Measurements from ENCODE around the gene DLL3. TPM values are rescaled to one million over a fixed set of nuclear protein-coding genes. Genes with fewer than 3 reads are reported as not detected.
A peak's percentile ranks its signal among the peaks of the same experiment; 100 is the strongest.
"Not testable (repeated sequence)": the region's sequence is repeated elsewhere in the genome, so short reads cannot be mapped to it uniquely, and the experiment has no call there.

Gene DLL3
- total RNA-seq: under 1 TPM; 0.22 to 0.36 TPM
- polyA plus RNA-seq: 1 to 10 TPM; 1.1 to 1.9 (median 1.8) TPM
- total RNA-seq: 0 to 2.6 (median 0.64) reads per million in 6 experiments

DNA sequence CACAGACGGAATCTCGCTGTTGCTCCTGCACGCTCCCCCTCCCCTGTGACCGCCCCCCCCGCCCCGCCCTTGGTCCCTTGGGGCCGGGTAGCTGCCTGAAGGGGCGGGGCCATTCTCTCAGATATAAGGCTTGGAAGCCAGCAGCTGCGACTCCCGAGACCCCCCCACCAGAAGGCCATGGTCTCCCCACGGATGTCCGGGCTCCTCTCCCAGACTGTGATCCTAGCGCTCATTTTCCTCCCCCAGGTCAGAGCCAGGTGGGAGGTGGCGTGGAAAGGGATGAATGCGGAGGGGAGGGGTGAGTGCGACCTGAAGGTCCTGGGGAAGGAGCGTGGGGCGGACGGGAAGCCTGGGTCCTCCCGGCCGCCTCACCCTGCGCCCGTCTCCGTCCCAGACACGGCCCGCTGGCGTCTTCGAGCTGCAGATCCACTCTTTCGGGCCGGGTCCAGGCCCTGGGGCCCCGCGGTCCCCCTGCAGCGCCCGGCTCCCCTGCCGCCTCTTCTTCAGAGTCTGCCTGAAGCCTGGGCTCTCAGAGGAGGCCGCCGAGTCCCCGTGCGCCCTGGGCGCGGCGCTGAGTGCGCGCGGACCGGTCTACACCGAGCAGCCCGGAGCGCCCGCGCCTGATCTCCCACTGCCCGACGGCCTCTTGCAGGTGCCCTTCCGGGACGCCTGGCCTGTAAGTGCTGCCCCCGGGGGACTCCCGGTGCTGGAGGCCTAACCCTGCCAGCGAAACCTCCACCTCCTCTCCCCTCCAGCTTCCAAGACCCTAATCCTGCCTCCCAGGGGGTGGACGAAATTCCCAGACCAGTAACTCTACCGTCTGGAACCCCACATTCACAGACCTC, at the start of gene DLL3:
TSS of gene DLL3 (plus strand) at position 150 of the 845 bp plus-strand sequence. CDS start at position 178, 28 bp downstream.
- H3K27ac Mint-ChIP-seq: peak within 1 kb of the TSS in 5 of 10 donors; percentile 1 to 46 (median 29)
- POLR2A ChIA-PET: interaction anchor here (1.7 kb wide), 1 partner anchor 63 kb away, joined by 10 read pairs; the partner anchor contains the start of gene RPS16
- H3K27me3 Mint-ChIP-seq: peaks cover 21 to 64% (median 38%) of the 10 kb centered on the region in 5 donors

DNA sequence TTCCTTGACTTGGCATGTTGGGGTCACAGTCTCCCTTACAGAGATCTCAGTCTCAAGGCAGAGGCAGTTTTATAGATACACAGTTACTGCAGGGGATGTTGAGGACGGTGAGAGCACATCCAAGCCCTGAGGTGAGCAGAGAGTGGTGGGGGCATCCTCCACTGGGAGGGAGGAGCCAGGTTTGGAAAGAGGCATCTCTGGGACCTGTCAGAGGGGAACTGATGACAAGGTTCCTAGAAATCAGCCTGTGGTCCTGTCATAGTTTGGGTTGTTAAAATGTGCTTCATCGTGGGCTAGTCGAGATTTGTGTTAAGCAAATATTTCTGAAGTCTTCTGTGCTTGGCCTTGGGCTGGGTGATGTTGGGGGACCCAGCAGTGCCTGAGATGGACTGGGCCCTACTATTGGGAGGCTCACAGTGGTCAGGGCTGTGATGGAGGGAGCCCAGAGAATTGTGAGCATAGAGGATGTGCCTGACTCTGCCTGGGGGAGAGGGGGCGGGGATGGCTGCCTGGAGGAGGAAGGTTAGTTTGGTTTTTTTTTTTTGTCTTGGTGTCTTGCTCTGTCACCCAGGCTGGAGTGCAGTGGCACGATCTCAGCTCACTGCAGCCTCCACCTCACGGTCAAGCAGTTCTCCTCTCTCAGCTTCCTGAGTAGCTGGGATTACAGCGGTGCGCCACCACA, 49.5 kb upstream of the DLL3 start:
- Mint-ChIP-seq H3K4me1 (peaks cover 50 to 87% (median 80%) of the 10 kb centered on the region in 4 donors), H3K36me3 (peaks cover 3 to 72% (median 11%) of the 10 kb centered on the region in 3 donors), H3K4me3 (peak overlapping the region; percentile 36 to 100 (median 98)), H3K27ac (peak overlapping the region; percentile 20 to 99 (median 83)), H3K9me3 (no peaks in the 10 kb centered on the region), H3K27me3 (no peaks in the 10 kb centered on the region)
- POLR2A ChIA-PET: interaction anchor here (1.0 to 1.6 kb wide), 2 partner anchors 13 to 84 kb away, joined by 3 to 5 read pairs; partner anchors contain the start of genes EID2B and RPS16
- DNase-seq (no peak), ATAC-seq (no peak)

More for the DNA sequence above, at the start of gene DLL3:
- ATAC-seq (peak; percentile 6 to 19), DNase-seq (peak in 1 of 10 donors; percentile 26)
- peaks cover 0 to 2% (median 0%) of the 10 kb centered on the region in 3 donors for H3K36me3 Mint-ChIP-seq
- peaks cover 23 to 39% (median 26%) of the 10 kb centered on the region in 4 donors for H3K4me1 Mint-ChIP-seq
- H3K4me3 Mint-ChIP-seq: peak within 1 kb of the TSS; percentile 57 to 89 (median 76)
- peaks cover 0 to 4% (median 0%) of the 10 kb centered on the region in 9 donors for H3K9me3 Mint-ChIP-seq

GRCh38 chr19:39451257-39451656, 47.5 kb upstream of the DLL3 start:
- Mint-ChIP-seq H3K36me3 (peaks cover 2 to 84% (median 7%) of the 10 kb centered on the region in 3 donors), H3K4me1 (peaks cover 44 to 77% (median 73%) of the 10 kb centered on the region in 4 donors), H3K27ac (peak overlapping the region in 5 of 10 donors; percentile 13 to 77 (median 61))
- ATAC-seq, DNase-seq, H3K4me3 Mint-ChIP-seq, H3K27me3 Mint-ChIP-seq, POLR2A ChIA-PET, H3K9me3 Mint-ChIP-seq: not testable (repeated sequence)

- no peaks in the 10 kb centered on the region for H3K27me3 Mint-ChIP-seq
- ATAC-seq: no peak
- peak overlapping the region in 1 of 10 donors; percentile 41 for H3K27ac Mint-ChIP-seq
- DNase-seq: no peak
- H3K9me3 Mint-ChIP-seq: no peaks in the 10 kb centered on the region
- H3K36me3 Mint-ChIP-seq: peaks cover 4 to 90% (median 14%) of the 10 kb centered on the region in 3 donors
- no peak overlapping the region for H3K4me3 Mint-ChIP-seq
- H3K4me1 Mint-ChIP-seq: peaks cover 0 to 20% (median 12%) of the 10 kb centered on the region in 4 donors
- POLR2A ChIA-PET: no interaction called here
Observed at GRCh38 chr19:39463403-39463802, 35.3 kb upstream of the DLL3 start.

GRCh38 chr19:39465956-39466747, 32.6 kb upstream of the DLL3 start:
- Mint-ChIP-seq H3K4me1 (peaks cover 0 to 9% (median 7%) of the 10 kb centered on the region in 4 donors), H3K27ac (peak overlapping the region in 1 of 10 donors; percentile 93), H3K4me3 (no peak overlapping the region), H3K9me3 (no peaks in the 10 kb centered on the region), H3K27me3 (no peaks in the 10 kb centered on the region), H3K36me3 (peaks cover 4 to 89% (median 13%) of the 10 kb centered on the region in 3 donors)
- ATAC-seq: no peak
- DNase-seq: no peak
- POLR2A ChIA-PET: no interaction called here

- Mint-ChIP-seq H3K4me3 (no peak overlapping the region), H3K27ac (peak overlapping the region in 1 of 10 donors; percentile 69), H3K36me3 (peaks cover 11 to 89% (median 22%) of the 10 kb centered on the region in 3 donors), H3K9me3 (no peaks in the 10 kb centered on the region), H3K4me1 (peaks cover 0 to 15% (median 4%) of the 10 kb centered on the region in 4 donors), H3K27me3 (no peaks in the 10 kb centered on the region)
- no peak for DNase-seq
- POLR2A ChIA-PET: no interaction called here
- no peak for ATAC-seq
Observed at GRCh38 chr19:39467941-39468340, 30.8 kb upstream of the DLL3 start.

- ATAC-seq (no peak), DNase-seq (no peak)
- Mint-ChIP-seq H3K4me3 (no peak overlapping the region), H3K36me3 (peaks cover 11 to 83% (median 22%) of the 10 kb centered on the region in 3 donors), H3K27ac (peak overlapping the region in 2 of 10 donors; percentile 18 to 74), H3K27me3 (no peaks in the 10 kb centered on the region), H3K9me3 (no peaks in the 10 kb centered on the region), H3K4me1 (peaks cover 0 to 16% (median 6%) of the 10 kb centered on the region in 4 donors)
- POLR2A ChIA-PET: interaction anchor here (1.0 to 1.5 kb wide), 2 partner anchors 23 to 33 kb away, joined by 3 to 4 read pairs; partner anchors contain the start of genes RPS16 and SUPT5H
Observed at GRCh38 chr19:39469036-39469435, 29.7 kb upstream of the DLL3 start.

- peak overlapping the region in 6 of 10 donors; percentile 36 to 90 (median 73) for H3K27ac Mint-ChIP-seq
- ATAC-seq (no peak), DNase-seq (no peak)
- POLR2A ChIA-PET: interaction anchor here (1.0 to 1.5 kb wide), 2 partner anchors 24 to 34 kb away, joined by 3 to 4 read pairs; partner anchors contain the start of genes RPS16 and SUPT5H
- H3K27me3 Mint-ChIP-seq: no peaks in the 10 kb centered on the region
- H3K9me3 Mint-ChIP-seq: no peaks in the 10 kb centered on the region
- no peak overlapping the region for H3K4me3 Mint-ChIP-seq
- H3K36me3 Mint-ChIP-seq: peaks cover 11 to 85% (median 24%) of the 10 kb centered on the region in 3 donors
- peaks cover 0 to 17% (median 10%) of the 10 kb centered on the region in 4 donors for H3K4me1 Mint-ChIP-seq
Observed at GRCh38 chr19:39469567-39469966, 29.2 kb upstream of the DLL3 start.

GRCh38 chr19:39470724-39471339, 27.9 kb upstream of the DLL3 start:
- H3K4me1 Mint-ChIP-seq: peaks cover 0 to 16% (median 9%) of the 10 kb centered on the region in 4 donors
- peaks cover 10 to 83% (median 20%) of the 10 kb centered on the region in 3 donors for H3K36me3 Mint-ChIP-seq
- no peak for ATAC-seq
- no peaks in the 10 kb centered on the region for H3K27me3 Mint-ChIP-seq
- POLR2A ChIA-PET: interaction anchor here (0.6 to 1.1 kb wide), 2 partner anchors 26 to 27 kb away, joined by 3 to 5 read pairs; partner anchors contain the start of gene SUPT5H
- H3K9me3 Mint-ChIP-seq: no peaks in the 10 kb centered on the region
- no peak overlapping the region for H3K4me3 Mint-ChIP-seq
- no peak for DNase-seq
- H3K27ac Mint-ChIP-seq: peak overlapping the region in 6 of 10 donors; percentile 15 to 67 (median 42)

DNA sequence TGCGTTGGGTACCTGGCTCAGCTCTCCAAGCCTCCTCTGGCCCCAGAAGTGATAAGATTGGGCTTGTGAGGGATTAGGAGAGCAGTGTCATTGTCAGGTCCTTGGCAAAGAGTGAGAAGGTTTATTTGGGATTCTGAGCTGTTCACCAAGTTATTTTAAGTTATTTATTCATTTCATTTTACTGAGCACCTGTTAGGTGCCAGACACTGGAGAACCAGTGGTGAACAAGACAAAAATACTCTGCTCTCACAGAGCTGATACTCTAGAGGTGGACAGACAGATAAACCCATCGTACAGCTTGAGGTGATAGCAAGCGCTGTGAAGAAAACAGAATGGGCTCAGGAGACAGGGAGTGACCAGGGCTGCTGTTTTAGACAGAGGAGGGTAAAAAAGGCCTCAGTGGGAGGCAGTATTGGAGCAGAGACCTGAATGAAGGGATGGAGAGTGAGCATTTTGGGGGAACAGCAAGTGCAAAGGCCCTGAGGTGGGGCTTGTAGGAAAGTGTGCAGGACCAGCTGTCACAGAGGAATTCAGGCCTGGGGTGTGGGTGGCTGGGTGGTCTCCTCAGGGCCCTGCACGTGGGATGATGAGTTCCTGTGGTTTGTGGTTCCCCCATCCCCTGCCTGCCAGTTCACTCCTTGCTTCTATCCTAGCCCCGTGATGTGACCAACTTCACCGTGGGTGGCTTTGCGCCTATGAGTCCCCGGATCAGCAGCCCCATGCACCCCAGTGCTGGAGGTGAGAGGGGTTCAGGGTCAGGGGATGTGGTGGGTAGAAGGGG, 26.8 kb upstream of the DLL3 start:
- Mint-ChIP-seq H3K4me1 (peaks cover 0 to 14% (median 8%) of the 10 kb centered on the region in 4 donors), H3K9me3 (no peaks in the 10 kb centered on the region), H3K4me3 (no peak overlapping the region), H3K27ac (peak overlapping the region in 7 of 10 donors; percentile 34 to 84 (median 43)), H3K36me3 (peaks cover 6 to 79% (median 17%) of the 10 kb centered on the region in 3 donors), H3K27me3 (no peaks in the 10 kb centered on the region)
- POLR2A ChIA-PET: interaction anchor here (1.1 kb wide), 1 partner anchor 27 kb away, joined by 5 read pairs; the partner anchor contains the start of gene SUPT5H
- DNase-seq (no peak), ATAC-seq (no peak)

All from naive thymus-derived CD8-positive, alpha-beta T cell (primary cell).